ENCODE data around the gene GABRD. TPM values are rescaled to one million over a fixed set of nuclear protein-coding genes. Genes with fewer than 3 reads are reported as not detected.

The GABRD gene
- total RNA-seq, 6 experiments from 2014 or later, result 0.55 TPM; not detected in 5

GRCh38 chr1:2053784-2054376 lies 34.7 kb downstream of the GABRD start:
- no peak for ATAC-seq
- peaks cover 0 to 8% (median 0%) of the 10 kb centered on the region in 4 donors for H3K4me1 ChIP-seq
- DNase-seq, result no peak
- no peaks in the 10 kb centered on the region for H3K9me3 ChIP-seq
- H3K36me3 ChIP-seq, result peaks cover 0 to 5% (median 0%) of the 10 kb centered on the region in 4 donors
- no peaks in the 10 kb centered on the region for H3K27me3 ChIP-seq
- TF ChIP-seq CTCF (IDR thresholded peaks at IDR 0.05), result no peak
- TF ChIP-seq POLR2A (IDR thresholded peaks at IDR 0.05), result no peak
- H3K27ac ChIP-seq, result no peak overlapping the region
- intact Hi-C loops (cut with DNase I), result no loop called here
- WGBS (ENCODE audit: insufficient coverage, low coverage, low lambda C conversion rate, missing lambda C conversion rate), result 76% methylated on average over 5 of the region's 12 CpGs
- H3K4me3 ChIP-seq, result no peak overlapping the region

GRCh38 chr1:2054560-2054959 lies 35.4 kb downstream of the GABRD start:
- intact Hi-C loops (cut with DNase I), result no loop called here
- no peak overlapping the region for H3K4me3 ChIP-seq
- no peaks in the 10 kb centered on the region for H3K9me3 ChIP-seq
- peaks cover 0 to 6% (median 0%) of the 10 kb centered on the region in 4 donors for H3K36me3 ChIP-seq
- ATAC-seq, result no peak
- 83% methylated on average over 12 of the region's 22 CpGs for WGBS (ENCODE audit: insufficient coverage, low coverage, low lambda C conversion rate, missing lambda C conversion rate)
- H3K27ac ChIP-seq, result no peak overlapping the region
- DNase-seq, result no peak
- no peaks in the 10 kb centered on the region for H3K27me3 ChIP-seq
- H3K4me1 ChIP-seq, result peaks cover 0 to 1% (median 0%) of the 10 kb centered on the region in 4 donors
- TF ChIP-seq CTCF (IDR thresholded peaks at IDR 0.05) (no peak), POLR2A (IDR thresholded peaks at IDR 0.05) (no peak)

- intact Hi-C loops (cut with DNase I), result no loop called here
- H3K36me3 ChIP-seq, result peaks cover 0 to 9% (median 0%) of the 10 kb centered on the region in 4 donors
- no peak overlapping the region for H3K27ac ChIP-seq
- DNase-seq (no peak), ATAC-seq (no peak)
- H3K27me3 ChIP-seq, result no peaks in the 10 kb centered on the region
- no peak overlapping the region for H3K4me3 ChIP-seq
- WGBS (ENCODE audit: insufficient coverage, low coverage, low lambda C conversion rate, missing lambda C conversion rate), result no CpG with 5 or more reads among the region's 29 CpGs
- no peaks in the 10 kb centered on the region for H3K4me1 ChIP-seq
- H3K9me3 ChIP-seq, result no peaks in the 10 kb centered on the region
- TF ChIP-seq POLR2A (IDR thresholded peaks at IDR 0.05), result no peak
- TF ChIP-seq CTCF (IDR thresholded peaks at IDR 0.05), result no peak
Observed at GRCh38 chr1:2055911-2056575, 36.9 kb downstream of the GABRD start.

- Histone ChIP-seq H3K27ac (no peak overlapping the region), H3K27me3 (no peaks in the 10 kb centered on the region), H3K9me3 (no peaks in the 10 kb centered on the region), H3K4me1 (no peaks in the 10 kb centered on the region), H3K4me3 (no peak overlapping the region), H3K36me3 (peaks cover 0 to 9% (median 0%) of the 10 kb centered on the region in 4 donors)
- DNase-seq (no peak), ATAC-seq (no peak)
- WGBS (ENCODE audit: insufficient coverage, low coverage, low lambda C conversion rate, missing lambda C conversion rate), result 73% methylated on average over 3 of the region's 25 CpGs
- no peak for TF ChIP-seq POLR2A (IDR thresholded peaks at IDR 0.05)
- no peak for TF ChIP-seq CTCF (IDR thresholded peaks at IDR 0.05)
- intact Hi-C loops (cut with DNase I), result no loop called here
Observed at GRCh38 chr1:2056955-2057590, 37.9 kb downstream of the GABRD start.

Measured in right lobe of liver (tissue), 6 donors.